OCI-LY3 (cell line): ENCODE results near the gene MYBL2.

Experiments used
- EZH2phosphoT487 ChIP-seq: fragments of 200-600 bp; shearing (Covaris generic); IDR thresholded peaks from 2 replicates; pipeline ENCODE4 v1.6.1; 2018; ENCODE audit warnings: antibody characterized with exemption, mixed run types, low read depth
- TF ChIP-seq, protein P1 (sequence below): fragments of 200-600, 300-600 bp; sonication (generic); IDR thresholded peaks from 2 replicates; pipeline ENCODE4 v1.5.1; 2014; ENCODE audit warnings: antibody characterized with exemption, low read length, low read depth

DNA sequence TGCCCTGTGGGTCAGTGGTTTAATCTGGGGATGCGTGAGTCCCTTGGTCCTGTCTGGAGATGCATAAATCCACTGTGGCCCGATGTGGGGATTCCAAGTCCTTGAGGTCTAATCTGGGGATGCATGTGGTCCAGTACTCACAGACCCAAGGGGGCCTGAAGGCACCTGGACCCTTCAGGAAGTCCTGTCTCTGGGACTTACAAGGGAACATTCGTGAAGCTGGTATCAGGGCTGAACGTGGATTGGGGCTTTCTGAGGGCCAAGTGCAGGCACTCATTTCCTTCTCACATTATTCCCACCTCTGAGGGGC, 85.1 kb downstream of the MYBL2 start:
- TF ChIP-seq, protein P1, sequence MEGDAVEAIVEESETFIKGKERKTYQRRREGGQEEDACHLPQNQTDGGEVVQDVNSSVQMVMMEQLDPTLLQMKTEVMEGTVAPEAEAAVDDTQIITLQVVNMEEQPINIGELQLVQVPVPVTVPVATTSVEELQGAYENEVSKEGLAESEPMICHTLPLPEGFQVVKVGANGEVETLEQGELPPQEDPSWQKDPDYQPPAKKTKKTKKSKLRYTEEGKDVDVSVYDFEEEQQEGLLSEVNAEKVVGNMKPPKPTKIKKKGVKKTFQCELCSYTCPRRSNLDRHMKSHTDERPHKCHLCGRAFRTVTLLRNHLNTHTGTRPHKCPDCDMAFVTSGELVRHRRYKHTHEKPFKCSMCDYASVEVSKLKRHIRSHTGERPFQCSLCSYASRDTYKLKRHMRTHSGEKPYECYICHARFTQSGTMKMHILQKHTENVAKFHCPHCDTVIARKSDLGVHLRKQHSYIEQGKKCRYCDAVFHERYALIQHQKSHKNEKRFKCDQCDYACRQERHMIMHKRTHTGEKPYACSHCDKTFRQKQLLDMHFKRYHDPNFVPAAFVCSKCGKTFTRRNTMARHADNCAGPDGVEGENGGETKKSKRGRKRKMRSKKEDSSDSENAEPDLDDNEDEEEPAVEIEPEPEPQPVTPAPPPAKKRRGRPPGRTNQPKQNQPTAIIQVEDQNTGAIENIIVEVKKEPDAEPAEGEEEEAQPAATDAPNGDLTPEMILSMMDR = no peak
- no peak for TF ChIP-seq EZH2phosphoT487
